ENCODE measurements around the gene UGCG. TPM values are rescaled to one million over a fixed set of nuclear protein-coding genes. Genes with fewer than 3 reads are reported as not detected.
"Not testable (repeated sequence)": the region's sequence is repeated elsewhere in the genome, so short reads cannot be mapped to it uniquely, and the experiment has no call there.

Gene UGCG
- polyA plus RNA-seq, 1 donor = 30.3 TPM

DNA sequence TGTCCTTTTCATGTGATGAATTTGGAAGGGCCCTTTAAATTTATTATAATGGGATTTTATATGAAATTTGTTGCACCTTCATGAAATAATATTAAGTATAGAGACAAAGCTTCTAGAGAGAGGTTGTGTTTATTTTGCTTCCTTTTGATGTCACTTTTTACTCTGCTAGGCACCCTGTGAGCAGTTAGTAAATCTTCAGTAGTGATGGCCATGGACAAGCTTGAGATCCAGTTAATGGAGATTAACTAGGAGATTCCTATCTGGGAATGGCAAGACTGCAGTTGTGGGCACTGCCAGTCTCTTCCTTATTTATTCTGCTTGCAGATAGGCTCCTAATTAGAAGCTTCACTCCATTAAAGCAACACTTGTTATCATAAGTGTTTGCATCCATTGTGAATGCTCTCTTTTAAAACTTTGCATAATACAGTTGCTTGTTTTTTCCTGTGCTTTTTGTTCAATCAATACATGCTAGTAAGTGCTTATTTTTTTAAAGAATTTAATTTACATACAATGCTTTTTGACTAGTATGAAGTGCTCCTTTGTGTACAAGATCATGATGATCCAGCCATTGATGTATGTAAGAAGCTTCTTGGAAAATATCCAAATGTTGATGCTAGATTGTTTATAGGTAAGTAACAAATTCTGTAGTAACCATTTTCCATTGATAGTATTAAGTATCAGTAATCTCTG lies 25.9 kb downstream of the UGCG start:
- no peak for DNase-seq

DNA sequence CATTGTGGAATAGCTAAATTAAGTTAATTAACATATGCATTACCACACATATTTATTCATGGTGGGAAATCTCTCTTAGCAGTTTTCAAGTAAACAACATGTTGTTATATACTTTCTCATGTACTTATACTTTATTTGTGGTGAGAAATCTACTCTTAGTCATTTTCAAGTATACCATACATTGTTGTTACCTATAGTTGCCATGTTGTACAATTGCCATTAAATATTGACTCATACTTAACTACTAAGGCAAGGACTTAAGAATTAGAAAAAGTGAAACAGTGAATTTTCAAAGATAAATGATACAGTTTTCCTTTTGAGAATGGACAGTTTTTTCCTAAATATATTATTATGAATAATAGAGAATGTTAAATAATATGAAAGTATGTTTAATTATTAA lies 27.7 kb downstream of the UGCG start:
- no peak for DNase-seq

DNA sequence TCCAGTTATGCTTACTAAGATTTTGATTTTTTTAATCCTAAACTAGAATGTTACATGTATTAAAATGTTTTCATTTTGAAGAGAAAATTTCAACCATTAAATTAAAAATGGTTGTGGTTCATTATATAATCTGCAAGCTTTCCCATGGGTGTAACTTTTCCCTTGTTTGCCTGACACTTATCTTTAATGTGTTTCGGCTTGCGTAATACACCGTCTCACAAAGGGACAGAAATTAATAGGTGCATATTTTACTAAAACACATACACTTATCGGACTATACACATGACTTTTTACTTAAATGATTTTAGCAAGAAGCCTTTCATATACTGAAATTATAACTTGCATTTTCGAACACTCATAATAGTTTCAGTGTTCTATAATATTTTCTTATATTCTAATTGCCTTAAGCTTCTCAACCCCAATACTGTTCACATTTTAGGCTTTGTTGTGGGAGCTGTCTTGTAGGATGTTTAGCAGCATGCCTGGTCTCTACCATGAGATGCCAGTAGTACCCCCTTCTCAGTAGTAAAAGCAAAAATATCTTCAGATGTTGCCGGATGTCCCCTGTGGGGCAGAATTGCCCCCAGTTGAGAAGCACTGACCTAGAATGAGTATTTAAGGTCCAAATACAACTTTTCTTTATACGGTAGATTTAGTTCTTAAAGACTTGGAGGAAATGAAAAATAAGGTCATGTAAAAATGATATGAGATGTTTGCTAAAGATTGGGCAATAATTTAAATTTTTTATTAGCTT lies 28.6 kb downstream of the UGCG start:
- DNase-seq = no peak

DNA sequence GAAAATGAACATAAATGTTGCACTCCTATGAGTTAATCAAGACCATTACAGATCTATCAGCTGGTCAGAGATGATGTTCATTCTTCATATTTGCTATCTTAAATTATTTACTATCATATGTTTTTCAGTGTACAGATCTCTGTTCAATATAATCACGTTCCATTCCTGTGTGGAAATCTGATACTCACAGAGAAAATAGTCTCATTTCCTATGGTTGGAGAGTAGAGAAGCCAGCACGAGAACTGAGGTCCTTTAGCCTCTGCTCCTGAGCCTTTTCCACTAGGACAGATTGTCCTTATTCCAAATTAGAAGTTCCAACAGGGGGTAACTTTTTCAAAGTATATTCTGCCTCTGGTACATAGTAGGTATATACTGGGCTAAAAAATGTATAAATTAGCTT lies 29.2 kb downstream of the UGCG start:
- no peak for DNase-seq

DNA sequence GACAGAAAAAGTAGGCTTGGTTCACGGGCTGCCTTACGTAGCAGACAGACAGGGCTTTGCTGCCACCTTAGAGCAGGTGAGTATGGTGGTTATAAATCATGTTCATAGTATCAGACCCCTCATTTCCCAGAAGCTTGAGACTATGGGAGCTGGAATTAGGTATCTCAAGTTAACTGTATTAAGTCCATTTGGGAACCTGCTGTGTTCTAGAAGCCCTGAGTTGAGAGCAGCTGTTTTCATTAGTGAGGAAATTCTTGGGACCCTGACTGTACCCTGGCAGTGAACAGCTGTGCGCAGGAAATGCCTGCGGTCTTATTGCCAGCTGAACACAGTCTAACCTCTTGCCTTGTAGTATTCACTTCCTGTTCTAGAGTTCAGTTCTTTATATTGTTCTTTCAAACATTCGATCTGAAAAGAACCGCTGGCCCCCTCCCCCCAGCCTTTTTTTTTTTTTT lies 29.8 kb downstream of the UGCG start:
- peak; percentile 45 for DNase-seq

DNA sequence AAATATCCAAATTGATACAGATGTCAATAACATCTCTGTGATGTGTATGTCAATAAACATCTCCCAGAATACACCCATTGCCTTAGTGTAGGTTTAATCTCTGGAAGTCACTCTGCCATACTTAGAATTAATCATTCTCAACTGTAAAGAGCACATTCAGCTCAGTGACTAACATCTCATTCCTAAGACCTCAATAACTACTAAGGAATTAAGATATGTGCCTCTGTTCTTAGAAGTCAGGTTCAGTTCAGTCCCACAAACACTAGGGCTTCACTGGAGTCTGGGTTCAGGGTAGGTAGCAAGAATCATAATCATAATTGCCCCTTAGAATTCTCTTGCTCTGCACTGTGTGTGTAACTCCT lies 31.7 kb downstream of the UGCG start:
- no peak for DNase-seq

DNA sequence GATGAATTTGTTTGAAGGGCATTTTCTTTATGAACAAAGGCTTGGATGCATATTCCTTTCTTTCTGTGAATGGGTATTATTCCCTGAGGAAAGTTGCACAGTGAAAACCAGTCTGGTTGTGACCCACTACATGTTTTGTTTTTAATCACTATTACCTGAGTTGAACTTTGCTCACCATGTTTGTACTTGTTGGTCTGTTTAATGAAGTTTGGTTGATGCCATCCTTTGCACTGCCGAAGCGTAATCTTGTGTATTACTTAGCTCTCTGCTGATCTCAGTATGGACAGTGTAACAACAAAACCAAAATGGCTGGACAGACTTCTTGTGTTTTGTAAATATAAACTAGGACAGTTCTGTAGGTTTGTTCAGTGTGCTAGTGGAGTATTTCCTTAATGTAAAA lies 38.1 kb downstream of the UGCG start:
- no peak for DNase-seq

DNA sequence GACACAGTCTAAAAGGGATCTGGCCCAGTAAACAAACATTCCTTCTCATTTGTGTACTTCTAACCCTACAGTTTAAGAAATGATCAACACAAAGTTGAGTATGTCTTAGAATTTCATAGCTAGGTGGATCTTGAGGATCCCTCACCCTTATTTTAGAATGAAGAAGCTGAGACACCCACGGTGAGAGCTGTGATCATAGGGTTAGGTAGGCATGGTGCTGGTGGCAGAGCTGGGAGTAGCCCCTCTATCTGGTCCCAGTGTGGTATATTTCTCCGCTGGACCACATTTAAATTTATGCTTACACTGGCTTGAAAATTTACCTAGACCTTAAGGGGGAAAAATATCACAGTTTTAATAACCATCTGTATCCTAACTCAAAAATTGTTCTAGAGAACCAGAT lies 39.8 kb downstream of the UGCG start:
- no peak for DNase-seq

DNA sequence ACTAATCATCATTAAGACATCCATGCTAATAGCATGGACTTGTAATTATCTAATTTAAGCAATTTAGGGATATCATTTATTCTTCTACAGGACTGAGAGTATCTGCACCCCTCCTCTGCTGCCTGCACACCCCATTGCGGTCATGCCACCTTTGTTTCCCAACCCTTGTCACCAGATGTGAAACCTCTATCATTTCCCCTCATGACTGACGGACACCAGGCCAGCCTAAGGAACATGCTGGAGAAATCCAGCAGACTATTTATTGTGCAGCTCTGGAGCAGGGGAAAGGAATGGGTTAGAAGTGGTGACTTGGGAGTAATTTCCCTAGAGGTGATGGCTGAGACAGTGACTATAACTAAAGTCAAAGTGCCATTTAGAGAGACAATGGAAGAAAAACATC lies 40.7 kb downstream of the UGCG start:
- DNase-seq = no peak

DNA sequence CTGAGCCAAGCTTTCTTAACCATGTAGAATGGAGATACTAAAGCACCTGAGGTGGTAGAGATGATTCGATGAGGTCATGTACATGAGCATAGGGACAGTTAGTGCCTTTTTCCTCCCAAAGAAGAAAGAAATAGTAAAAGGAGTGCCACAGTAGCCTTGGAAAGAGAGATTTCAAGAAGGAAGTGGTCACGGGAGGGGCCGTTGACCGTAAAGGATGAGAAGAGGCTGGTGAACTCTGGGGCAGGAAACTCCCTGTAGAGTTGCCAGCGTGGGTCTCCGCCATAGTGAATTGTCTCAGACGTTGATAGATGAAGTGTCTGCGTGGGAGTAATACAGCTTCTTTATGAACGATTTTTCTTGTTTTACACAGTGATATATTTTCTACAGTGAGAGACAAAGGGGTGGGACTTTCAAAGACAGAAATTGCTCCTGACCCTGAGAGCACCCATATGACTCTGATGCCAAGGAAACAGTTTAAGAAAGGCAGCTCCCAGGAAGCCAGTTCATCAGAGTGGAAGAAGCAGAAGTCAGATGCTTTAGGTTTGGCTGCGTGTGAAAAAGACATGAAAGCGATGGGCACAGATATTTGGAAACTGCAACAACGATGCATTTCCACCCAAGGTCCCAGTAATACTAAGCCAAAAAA lies 41.3 kb downstream of the UGCG start:
- peak; percentile 11 for DNase-seq

DNA sequence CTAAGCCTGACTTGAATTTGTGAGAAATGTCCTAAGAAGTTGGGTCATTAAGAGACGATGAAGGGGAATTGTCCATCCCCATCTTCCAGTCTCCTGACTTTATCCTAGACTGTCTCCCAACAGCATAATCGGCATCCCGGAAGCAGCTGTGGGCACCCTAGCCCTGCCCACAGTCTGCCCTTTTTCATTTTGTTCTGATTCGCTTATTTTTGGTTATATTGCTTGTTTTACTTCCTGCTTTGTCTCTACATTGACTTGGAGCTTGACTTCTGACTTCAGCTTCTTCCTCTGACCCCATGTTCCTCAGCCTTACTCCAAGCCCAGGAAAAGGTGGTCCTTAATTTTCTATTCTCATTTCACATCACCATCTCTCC lies 41.8 kb downstream of the UGCG start:
- no peak for DNase-seq

DNA sequence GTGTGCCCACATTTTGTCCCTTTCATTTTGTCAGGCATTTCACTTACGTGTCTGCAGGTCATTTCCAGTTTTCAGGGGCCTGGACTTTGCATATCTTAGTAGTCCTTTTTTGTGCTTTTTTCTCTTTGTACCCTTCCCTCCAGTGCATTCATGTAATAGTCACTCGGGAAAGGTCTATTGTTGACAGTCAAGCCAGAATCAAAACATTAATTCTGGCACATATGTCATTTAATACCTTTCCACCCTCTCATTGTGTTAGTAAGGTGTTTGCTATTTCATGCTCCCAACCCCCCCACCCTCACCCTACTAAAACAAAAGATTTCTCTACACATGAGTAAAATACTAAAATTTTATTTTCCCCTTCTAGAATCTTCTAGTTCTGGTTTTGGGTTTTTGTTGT lies 42.7 kb downstream of the UGCG start:
- no peak for DNase-seq

DNA sequence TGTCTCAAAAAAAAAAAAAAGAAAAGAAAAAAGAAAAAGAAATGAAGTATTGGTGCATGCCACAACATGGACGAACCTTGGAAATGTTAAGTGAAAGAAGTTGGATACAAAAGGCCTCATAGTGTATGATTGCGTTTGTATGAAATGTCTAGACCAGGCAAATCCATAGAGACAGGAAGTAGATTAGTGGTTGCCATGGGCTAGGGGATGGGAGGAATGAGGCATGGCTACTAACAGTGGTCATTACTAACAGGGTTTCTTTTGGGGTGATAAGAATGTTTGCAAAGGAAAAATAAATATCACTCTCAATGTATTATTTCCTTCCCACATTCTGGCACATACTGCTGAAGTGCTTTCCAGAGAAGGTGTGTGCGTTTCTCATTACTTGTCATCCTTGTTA lies 44.1 kb downstream of the UGCG start:
- DNase-seq = no peak

DNA sequence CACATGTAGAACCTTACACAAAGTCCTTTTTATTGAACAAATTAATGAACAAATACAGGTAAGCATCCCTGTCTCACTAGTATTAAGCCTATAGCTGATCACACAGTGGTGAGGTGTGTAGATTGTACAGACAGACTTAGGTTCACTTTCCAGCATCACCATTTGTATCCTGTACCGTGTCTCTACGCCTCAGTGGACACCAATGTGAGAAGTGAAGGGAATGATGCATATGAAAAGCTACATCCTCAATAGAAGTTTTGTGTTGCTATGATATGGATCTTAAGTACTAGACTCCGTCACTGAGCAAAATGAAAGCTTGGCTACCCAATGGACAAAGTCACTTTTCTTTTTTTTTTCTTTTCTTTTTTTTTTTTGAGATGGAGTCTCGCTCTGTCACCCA lies 46.6 kb downstream of the UGCG start:
- no peak for DNase-seq

DNA sequence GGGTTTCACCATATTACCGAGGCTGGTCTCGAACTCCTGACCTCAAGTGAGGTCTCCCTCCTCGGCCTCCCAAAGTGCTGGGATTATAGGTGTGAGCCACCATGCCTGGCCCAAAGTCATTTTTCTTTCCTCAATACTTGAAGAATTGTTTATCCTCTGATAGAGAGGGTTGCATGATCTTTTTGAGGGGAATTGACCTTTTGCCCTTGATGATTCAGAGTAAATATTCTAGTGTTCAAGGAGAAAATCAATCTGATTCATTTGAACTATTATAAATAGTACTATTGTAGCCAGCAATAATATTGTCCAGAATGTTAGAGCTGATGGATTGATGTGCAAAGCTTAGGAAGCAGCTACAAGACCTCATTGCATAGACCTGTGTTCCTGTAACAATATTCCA lies 47.1 kb downstream of the UGCG start:
- no peak for DNase-seq

DNA sequence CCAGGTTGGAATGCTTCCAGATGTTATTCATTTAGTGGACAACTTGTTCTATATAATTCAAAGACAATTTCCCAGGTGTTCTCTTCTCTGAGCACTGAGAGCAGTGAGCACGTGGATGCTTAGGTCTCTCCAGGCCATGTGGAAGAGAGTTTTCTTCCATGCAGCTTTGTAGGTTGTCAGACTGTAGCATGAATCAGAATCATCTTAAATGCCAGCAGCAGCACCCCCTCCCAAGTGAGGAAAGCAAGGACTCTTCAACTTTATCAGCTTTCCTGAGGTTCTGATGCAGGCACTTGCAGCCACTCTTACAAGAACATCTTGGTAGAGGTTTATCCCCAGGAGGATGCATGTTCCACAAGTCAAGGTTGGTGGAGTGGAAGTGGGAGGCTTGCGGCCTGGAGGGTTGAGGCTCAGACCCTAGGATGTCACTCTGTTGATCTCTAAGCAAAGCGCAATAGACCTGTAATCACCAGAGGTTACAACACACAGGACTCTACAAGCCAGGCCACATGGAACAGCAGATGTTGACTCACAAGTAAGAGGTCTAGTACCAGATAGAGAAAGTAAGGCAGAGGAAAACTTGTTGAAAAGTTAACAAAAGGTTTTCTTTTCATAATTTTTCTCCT lies 47.7 kb downstream of the UGCG start:
- DNase-seq = no peak

DNA sequence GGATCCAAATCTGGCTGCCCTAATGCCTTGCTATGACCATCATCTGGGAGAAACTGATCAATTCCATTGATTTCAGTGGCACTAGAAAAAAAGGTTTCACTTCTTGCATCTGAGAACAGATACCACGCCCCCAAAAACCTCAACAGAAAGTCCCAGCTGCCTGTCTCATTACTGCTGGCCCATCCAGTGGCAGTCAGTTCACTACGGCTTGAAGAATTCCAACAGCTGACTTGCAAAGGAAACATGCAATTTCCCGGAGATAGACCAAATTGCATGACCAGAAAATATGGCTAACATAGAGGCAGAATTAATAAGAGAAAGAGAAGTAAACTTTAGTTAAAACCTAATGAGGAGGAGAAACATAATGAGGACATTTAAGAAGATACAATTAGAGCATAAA lies 48.6 kb downstream of the UGCG start:
- peak; percentile 40 for DNase-seq

DNA sequence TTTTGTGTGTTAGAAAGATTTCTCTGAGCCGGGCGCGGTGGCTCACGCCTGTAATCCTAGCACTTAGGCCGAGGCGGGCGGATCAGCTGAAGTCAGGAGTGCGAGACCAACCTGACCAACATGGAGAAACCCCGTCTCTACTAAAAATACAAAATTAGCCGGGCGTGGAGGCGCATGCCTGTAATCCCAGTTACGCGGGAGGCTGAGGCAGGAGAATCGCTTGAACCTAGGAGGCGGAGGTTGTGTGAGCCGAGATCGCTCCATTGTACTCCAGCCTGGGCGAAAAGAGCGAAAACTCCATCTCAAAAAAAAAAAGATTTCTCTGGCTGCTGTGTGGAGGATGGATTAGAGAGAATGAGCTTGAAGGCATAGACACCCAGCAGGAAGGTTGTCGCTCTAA lies 51.5 kb downstream of the UGCG start:
- DNase-seq = not testable (repeated sequence)

DNA sequence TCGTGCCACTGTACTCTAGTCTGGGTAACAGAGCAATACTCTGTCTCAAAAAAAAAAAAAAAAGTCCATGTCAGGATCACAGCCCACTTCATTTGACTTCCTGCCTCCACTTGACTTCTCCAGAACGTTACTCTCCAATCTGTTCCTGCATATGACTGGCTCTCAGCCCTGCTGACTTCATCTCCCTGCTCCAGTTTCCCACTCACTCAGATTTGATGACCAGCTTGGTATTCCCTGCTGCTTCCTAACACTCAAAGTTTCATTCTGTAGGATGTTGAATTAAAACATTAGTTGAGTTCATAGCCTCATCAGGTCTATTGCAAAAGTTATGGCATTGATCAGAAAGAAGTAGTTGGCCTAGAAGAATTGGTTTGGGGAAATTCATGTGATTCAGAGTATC lies 52.3 kb downstream of the UGCG start:
- no peak for DNase-seq

DNA sequence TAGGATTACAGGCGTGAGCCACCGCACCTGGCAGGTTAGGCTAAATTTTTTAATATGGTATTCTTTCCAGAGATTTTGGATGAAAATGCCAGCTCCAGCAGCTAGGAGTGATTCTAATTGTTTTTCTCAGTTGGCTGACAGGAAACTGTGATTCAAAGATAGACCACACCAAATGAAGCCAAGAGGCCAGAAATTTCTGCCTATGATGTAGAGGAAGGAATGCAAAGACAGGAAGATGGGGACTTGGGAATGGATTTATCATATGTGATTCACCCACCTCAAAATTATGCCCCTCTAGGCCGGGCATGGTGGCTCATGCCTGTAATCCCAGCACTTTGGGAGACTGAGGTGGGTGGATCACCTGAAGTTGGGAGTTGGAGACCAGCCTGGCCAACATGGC lies 53.3 kb downstream of the UGCG start:
- no peak for DNase-seq

DNA sequence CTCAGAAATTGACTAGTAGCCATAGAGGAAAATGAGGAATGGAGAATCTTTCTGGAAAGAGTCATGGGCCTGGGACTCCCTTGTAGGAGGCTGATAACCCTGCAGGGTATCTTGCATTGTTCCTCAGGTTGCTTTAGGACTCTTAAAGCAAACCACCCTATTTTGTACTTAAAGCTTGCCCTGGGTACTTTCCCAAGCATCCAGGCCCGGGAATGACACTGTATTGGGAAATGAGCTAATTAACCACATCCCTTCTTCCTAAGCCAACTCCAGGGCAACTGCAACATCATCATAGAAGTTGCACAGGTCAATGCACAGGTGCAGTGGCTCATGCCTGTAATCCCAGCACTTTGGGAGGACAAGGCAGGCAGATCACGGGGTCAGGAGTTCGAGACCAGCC lies 55.9 kb downstream of the UGCG start:
- DNase-seq = no peak

DNA sequence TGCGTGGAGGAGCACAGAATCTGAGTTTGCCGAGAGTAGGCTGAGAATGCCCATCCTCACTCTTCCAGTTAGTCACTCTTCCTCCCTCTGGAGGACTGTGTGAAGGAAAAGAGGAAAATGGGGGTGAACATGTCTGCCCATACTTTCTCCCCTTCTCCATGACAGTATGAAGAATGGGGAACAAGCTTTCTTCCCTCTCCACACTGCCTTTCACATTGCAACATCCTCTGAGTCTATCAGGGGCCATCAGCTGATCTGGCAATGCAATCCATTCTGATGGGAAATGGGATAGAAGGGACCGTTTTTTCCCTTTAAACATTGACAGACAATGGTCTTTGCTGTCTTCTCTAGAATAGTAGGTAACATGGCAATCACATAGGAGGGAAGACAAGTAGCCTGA lies 56.8 kb downstream of the UGCG start:
- no peak for DNase-seq

DNA sequence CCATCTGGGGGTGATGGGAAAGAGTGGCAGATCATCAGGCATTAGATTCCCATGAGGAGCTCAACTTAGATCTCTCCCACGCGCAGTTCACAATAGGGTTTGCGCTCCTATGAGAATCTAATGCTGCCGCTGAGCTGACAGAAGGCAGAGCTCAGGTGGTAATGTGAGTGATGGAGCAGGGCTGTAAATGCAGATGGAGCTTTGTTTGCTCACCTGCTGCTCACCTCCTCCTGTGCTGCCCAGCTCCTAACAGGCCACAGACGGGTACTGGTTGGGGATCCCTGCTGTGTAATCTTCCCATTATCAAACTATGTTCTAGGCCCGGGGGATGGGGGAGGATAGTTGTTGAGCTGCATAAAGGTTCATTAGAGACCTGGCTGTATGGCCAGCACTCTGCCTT lies 58.4 kb downstream of the UGCG start:
- no peak for DNase-seq
